SK-N-SH (cell line): ENCODE results near the gene ALKBH2.

ENCODE experiments used
- TF ChIP-seq, protein P1 (sequence below): IDR thresholded peaks from 2 replicates; pipeline ENCODE4 v1.6.1; 2012; ENCODE audit warnings: mild to moderate bottlenecking, low read depth, low read length, moderate library complexity
- TF ChIP-seq, protein P2 (sequence below): fragments of 200-600 bp; sonication (generic); IDR thresholded peaks from 2 replicates; pipeline ENCODE4 v1.6.1; 2017; ENCODE audit warnings: antibody characterized with exemption, mild to moderate bottlenecking, moderate library complexity

DNA sequence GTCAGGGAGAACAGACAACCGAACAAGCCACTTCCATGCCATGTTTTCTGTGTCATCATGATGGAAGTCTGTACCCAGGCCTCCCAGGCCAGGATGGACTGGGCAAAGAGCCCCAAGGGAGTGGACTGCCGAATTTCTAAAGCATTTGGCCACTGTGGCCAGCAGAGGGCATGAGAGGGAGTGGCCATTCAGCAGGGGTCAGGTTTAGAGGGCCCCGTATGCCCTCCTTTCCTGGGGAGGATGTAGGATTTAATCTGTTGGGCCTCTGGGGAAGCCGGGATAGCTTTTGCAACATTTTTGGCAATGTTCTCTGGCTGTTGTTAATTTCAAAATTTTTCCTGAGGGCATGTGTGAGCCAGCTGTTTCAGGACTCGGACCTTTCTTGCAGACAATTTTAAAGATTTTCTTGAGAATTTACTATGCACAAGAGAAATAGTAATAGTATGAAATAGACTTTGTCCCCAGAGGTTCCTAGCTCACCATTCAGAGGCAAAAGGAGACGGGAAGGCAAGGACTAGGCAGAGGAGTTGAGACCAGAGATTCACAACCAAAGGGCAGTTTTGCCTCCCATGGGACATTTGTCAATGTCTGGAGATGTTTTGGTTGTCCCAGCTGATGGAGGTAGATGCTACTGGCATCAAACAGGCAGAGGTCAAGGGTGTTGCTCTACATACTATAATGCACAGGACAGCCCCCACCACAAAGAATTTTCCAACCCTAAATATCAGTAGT lies 41.1 kb upstream of the ALKBH2 start:
- TF ChIP-seq, protein P1, sequence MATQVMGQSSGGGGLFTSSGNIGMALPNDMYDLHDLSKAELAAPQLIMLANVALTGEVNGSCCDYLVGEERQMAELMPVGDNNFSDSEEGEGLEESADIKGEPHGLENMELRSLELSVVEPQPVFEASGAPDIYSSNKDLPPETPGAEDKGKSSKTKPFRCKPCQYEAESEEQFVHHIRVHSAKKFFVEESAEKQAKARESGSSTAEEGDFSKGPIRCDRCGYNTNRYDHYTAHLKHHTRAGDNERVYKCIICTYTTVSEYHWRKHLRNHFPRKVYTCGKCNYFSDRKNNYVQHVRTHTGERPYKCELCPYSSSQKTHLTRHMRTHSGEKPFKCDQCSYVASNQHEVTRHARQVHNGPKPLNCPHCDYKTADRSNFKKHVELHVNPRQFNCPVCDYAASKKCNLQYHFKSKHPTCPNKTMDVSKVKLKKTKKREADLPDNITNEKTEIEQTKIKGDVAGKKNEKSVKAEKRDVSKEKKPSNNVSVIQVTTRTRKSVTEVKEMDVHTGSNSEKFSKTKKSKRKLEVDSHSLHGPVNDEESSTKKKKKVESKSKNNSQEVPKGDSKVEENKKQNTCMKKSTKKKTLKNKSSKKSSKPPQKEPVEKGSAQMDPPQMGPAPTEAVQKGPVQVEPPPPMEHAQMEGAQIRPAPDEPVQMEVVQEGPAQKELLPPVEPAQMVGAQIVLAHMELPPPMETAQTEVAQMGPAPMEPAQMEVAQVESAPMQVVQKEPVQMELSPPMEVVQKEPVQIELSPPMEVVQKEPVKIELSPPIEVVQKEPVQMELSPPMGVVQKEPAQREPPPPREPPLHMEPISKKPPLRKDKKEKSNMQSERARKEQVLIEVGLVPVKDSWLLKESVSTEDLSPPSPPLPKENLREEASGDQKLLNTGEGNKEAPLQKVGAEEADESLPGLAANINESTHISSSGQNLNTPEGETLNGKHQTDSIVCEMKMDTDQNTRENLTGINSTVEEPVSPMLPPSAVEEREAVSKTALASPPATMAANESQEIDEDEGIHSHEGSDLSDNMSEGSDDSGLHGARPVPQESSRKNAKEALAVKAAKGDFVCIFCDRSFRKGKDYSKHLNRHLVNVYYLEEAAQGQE: no peak
- TF ChIP-seq, protein P2, sequence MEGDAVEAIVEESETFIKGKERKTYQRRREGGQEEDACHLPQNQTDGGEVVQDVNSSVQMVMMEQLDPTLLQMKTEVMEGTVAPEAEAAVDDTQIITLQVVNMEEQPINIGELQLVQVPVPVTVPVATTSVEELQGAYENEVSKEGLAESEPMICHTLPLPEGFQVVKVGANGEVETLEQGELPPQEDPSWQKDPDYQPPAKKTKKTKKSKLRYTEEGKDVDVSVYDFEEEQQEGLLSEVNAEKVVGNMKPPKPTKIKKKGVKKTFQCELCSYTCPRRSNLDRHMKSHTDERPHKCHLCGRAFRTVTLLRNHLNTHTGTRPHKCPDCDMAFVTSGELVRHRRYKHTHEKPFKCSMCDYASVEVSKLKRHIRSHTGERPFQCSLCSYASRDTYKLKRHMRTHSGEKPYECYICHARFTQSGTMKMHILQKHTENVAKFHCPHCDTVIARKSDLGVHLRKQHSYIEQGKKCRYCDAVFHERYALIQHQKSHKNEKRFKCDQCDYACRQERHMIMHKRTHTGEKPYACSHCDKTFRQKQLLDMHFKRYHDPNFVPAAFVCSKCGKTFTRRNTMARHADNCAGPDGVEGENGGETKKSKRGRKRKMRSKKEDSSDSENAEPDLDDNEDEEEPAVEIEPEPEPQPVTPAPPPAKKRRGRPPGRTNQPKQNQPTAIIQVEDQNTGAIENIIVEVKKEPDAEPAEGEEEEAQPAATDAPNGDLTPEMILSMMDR: peak; percentile 60
